ENCODE measurements around the gene LUC7L.
"Not testable (repeated sequence)": the region's sequence is repeated elsewhere in the genome, so short reads cannot be mapped to it uniquely, and the experiment has no call there.

The LUC7L gene

DNA sequence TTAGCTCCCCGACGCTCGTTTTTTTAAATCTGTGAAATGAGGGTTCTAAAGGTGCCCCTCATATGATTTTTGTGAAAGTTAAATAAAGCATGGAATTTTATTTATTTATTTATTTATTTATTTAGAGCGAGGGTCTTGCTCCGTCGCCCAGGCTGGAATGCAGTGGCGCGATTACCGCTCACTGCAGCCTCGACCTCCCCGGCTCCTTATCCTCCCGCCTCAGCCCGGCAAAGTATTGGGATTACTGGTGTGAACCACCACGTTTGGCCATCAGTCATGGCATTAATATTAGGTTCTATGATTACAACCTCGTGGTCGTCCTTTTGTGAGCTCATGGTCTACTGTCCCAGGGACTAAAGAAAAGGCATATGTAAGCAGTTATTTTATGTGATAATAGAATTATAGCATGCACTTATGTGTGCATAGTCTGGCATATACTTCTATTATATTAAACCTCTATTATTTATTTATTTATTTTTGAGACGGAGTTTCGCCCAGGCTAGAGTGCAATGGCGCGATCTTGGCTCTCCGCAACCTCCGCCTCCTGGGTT lies 557 bp upstream of the LUC7L start:
- DNase-seq (ENCODE audit: low read depth): no peak

DNA sequence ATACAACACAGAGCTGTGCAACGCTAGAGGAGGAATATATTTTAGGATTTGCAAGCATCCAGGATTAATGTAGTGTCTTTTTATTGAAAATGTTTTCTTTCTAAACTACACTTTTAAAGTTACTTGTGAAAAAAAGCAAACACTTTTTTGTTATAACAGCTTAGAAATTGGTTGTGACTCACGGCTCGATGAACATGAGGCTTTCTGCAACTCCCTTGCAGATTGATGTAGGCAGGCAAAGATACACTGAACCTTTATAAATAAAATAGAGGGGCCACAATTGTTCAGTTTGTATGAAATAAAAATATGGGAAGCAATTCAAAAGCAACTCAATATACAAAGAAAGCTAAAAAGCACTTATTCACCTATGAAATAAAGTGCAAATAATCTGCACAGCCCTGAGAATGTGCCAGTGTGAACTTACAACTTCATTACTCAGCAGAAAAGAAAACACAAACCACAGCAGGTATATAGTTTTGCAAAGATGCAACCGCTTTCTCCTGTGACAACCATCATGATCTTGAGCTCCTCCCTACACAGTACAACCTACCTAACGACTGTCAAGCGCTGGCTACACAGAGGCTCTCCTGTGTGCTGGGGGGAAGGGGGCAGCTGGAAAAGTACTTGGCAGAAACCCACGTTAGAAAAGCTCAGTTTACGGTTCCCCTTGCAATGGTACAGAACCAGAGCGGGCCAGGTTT lies 948 bp downstream of the LUC7L start:
- no peak for DNase-seq (ENCODE audit: low read depth)

DNA sequence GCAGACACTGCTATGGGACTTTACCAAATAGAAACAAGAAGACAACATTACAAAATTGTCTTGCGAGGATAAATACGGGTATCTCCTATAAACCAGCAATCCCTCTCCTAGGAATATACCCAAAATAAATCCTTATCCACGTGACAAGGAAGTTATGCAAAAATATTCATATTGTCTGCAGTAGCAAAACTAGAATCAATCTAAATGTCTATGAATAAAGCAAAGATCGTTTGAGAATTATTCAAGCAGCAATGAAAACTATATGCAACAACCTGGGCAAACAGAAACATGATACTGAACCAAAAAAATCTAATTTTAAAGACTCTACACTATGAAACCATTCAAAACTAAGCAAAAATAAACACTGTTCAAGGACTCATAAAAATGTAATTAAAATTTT lies 9.2 kb downstream of the LUC7L start:
- DNase-seq (ENCODE audit: low read depth): no peak

DNA sequence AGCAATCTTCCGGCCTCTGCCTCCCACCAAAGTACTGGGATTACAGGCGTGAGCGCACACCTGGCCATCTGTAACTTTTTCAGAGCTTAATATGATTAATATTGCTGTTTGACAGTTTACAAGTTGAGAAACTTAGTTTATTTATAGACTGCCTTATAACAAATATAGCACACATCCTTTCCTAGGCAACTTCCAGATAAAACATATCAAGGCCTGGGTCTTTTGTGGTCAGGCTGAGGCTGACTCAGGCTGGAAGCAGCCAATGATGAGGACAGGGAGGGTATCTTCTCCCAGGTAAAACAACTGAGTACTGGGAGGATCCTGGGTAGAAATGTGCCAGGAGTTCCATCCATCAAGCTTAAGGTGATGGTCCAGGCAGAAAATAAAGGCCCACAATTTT lies 16.2 kb downstream of the LUC7L start:
- DNase-seq (ENCODE audit: low read depth): no peak

DNA sequence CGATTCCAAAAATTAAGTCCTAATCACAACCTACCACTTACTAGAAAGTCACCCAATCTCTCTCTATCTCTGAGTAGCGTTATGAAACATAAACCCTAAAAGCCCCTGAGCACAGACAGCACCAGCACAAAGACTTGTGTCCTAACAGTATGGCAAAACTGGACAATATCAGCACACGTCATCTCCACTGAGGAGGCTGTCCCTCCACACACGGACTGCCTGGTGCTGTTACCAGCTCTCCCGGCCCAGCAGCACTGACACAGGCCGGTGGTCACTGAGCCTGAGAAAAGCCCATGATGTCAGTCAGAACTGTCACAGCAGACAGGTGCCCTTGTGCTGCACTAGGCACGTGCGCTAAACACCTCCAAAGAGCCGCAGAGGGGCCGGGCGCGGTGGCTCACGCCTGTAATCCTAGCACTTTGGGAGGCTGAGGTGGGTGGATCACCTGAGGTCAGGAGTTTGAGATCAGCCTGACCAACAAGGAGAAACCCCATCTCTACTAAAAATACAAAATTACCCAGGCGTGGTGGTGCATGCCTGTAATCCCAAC lies 17.5 kb downstream of the LUC7L start:
- not testable (repeated sequence) for DNase-seq (ENCODE audit: low read depth)

DNA sequence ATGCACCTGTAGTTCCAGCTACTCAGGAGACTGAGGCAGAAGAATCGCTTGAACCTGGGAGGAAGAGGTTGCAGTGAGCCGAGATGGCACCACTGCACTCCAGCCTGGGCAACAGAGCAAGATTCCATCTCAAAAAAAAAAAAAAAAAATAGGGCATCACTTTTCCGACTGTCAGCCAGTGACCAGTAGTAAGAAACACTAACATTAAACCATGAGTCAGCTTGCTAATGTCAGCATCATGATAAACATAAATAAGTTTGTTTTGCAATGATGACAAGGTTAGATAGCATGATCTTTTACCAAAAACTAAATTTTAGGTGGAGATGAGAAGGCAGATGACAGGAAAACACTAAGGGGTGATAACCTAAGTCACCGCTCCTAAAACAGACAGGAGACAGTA lies 19.9 kb downstream of the LUC7L start:
- not testable (repeated sequence) for DNase-seq (ENCODE audit: low read depth)

DNA sequence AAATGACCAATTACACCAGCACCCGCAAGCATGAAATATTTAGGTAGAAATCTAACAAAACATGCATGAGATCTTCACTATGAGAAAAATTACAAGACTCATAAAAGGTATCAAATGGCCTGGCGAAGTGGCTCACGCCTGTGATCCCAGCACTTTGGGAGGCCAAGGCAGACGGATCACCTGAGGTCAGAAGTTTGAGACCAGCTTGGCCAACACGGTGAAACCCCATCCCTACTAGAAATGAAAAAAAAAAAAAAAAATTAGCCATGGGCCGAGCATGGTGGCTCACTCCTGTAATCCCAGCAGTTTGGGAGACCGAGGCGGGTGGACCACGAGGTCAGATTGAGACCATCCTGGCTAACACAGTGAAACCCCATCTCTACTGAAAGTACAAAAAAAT lies 25.2 kb downstream of the LUC7L start:
- not testable (repeated sequence) for DNase-seq (ENCODE audit: low read depth)

DNA sequence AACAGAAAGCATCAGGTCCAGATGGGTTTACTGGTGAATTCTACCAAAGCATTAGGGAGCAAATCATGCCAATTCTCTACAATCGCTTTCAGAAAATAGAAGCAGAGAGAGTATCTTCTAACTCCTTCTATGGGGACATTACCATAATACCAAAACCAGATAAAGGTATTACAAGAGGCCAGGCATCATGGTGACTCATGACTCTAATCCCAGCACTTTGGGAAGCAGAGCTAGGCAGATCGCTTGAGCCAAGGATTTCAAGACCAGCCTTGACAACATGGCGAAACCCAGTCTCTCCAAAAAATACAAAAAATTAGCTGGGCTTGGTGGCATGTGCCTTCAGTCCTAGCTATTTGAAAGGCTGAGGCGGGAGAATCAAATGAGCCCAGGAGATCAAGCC lies 26.0 kb downstream of the LUC7L start:
- DNase-seq (ENCODE audit: low read depth): no peak

DNA sequence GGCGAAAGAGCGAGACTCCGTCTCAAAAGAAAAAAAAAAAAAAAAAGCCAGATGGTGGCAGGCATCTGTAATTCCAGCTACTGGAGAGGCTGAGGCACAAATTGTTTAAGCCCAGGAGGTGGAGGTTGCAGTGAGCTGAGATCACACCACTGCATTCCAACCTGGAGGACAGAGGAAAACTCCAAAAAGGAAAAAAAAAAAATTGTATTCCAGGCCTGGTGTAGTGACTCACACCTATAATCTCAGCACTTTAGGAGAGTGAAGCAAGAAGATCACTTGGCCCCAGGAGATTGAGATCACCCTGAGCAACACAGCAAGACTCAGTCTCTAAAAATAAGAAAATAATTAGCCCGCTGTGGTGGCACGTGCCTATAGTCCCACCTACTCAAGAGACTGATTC lies 28.9 kb downstream of the LUC7L start:
- DNase-seq (ENCODE audit: low read depth): peak; percentile 38

DNA sequence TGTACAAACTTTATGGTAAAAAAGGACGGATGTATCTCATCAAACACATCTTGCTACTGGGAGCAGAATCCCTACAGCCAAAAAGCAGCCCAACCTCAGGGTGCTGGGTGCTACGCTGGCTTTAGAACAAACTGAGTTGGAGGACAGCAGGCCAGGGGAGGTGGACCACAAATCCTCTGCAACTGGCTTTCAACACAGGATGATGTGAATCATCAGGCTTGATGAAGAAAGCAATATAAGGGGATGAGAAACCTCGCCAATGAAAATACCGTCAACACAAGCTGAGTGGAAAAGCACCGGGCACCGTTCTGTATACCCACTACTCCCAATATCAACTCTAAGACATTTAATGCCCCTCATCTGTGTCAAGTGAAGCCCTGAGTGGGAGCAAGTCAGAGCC lies 34.7 kb downstream of the LUC7L start:
- DNase-seq (ENCODE audit: low read depth): no peak

DNA sequence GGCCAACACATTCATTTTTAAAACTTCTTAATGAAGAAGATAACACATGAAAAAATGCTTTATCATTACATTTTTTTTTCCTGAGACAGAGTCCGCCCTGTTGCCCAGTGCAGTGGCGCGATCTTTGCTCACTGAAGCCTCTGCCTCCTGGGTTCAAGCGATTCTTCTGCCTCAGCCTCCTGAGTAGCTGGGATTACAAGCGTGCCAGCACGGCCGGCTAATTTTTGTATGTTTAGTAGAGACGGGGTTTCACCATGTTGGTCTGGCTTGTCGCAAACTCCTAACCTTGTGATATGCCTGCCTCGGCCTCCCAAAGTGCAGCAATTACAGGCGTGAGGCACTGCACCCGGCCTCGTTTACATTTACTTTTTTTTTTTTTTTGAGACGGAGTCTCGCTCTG lies 35.8 kb downstream of the LUC7L start:
- DNase-seq (ENCODE audit: low read depth): no peak

DNA sequence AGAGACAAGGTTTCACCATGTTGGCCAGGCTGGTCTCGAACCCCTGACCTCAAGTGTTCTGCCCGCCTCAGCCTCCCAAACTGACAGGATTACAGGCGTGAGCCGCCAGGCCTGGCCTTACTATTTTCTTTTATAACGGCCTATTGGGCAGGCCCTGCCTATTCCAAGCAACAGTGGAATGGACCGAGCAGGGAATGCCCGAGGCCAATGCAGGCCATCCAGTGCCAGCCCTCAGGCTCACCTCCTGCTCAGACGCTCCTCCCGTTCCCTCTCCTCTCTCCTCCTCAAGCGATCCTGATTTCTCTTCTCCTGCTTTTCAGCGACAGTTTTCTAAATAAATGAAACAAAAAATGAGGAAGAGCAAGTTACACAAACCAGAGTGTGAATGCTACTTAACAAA lies 36.6 kb downstream of the LUC7L start:
- no peak for DNase-seq (ENCODE audit: low read depth)

DNA sequence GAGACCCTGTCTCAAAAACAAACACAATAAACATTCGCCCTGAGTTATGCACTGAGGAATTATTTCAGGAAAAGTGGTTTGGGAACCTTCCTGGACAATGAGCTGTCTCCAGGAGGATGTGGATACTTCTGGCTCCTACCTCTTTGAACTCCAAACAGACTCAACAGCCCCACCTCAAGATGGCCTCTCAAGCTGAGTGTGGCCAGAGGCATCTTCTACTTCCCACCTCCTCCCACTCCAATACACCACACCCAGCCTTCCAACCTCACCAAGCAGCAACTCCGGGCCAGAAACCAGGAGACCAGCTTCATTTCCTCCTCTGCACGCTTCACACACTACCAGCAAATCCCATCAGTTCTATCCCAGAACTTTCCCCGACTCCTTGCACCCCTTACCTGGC lies 37.4 kb downstream of the LUC7L start:
- no peak for DNase-seq (ENCODE audit: low read depth)

DNA sequence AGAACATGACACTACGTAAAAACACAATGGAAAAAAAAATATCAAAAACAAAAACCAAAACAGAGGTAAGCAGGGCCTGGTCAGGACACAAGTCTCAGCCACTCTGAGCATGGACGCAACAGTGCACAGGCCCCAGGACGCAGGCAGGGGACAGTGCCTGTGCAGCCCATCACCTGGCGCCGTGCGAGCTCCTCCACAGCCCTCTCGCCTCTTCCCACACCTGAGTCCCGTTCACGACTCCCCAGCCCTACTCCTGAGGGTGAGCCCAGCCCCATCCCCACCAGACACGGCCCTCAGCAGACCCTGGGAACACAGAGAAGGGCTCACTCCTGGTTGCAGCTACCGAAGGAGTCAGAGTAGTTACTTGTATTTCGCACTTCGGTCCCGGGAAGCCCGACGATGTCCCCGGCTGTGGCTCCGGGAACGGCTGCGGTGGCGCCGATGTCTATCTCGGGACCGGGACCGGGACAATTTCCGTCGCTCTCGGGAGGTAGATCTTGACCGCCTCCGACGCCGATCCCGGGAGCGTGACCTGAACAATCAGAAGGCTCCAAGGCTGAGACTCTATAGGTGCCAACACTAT lies 39.6 kb downstream of the LUC7L start:
- no peak for DNase-seq (ENCODE audit: low read depth)

DNA sequence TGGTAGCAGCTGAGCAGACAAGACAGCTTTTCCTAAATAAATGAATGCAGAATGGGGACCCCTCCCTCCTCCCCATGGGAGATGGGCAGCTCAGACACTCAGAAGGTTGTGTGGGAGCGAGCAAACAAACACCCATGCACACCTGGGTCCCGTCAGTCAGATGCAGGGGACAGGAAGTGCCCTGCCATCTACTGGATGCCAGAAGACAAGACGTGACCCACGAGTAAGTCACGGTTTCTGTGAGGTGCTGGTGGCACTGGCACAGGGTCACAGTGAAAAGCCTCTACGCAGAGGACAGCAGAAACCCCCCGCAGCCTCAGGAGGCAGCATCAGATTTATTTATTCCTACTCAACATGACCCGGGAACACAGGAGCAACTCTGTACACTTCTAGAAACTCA lies 40.6 kb downstream of the LUC7L start:
- no peak for DNase-seq (ENCODE audit: low read depth)

DNA sequence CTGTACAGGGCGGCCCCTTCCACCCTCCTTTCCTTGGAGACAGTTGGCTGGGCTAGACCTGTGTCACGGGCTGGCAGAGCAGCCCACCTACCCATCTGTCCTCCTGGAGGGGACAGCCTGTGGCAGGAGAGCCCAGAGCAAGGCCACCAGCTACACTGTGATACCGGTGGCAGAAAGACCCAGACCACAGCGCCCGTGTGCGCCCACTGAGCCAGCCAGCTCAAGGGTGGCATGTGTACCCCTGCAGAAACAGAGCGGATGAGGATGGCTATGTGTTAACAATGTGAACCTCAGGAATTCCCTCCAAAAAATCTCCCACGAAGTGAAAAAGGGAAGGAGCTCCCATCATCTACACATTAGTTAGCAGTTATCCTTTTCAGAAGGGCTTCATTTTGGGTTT lies 41.9 kb downstream of the LUC7L start:
- no peak for DNase-seq (ENCODE audit: low read depth)

DNA sequence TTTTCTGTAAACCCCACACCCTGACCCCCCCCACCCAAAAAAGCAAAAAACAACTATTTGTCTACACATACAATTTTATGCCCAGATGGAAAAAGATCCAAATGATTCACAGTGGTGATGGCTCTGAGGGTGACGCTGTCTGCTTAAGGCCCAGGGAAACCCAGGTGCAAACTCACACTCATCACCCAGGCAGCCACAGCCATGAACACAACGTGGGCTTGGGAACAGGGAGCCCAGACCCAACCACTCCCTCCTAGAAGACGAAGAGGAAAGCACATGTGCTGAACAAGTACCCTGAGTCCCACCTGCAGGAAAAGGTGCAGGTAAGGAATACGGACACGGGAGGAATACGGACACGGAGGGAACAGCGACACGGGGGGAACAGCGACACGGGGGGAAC lies 43.6 kb downstream of the LUC7L start:
- no peak for DNase-seq (ENCODE audit: low read depth)

DNA sequence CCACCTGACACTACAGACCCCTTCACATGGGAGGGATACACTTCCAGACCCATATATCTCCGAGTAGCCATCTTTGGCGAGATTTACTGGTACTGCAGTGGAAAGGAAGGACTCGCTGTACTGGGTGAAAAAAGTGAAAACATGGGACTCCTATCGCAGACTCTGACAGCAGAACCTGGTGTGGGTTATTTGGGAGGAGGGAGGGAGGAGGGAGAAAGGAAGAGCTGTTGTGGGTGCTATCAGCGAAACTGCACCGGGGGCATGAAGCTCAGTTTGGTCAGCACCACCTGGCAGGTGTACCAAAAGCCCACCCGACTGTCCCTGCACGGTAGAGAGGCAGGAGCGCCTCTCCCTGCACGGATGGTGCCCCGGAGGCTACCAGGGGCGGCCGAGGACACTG lies 44.0 kb downstream of the LUC7L start:
- no peak for DNase-seq (ENCODE audit: low read depth)

DNA sequence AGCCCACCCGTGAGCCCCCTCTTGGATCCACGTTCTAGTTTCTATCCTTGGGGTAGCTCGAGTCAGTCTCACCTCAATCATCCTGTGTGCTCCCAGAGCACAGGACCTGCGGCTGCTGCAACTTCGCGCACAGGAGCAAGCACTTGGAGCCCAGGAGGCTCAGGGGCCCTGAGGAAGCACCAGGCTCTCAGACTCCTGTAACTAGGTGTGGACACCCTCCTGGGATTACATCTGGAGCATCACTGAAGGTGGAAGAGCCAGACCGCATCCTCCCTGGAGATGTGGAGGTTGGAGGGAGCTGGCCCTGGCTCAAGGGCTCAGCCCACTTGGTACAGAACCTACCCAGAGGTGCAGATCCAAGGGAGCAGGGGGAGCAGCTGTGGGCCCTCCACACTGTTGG lies 46.2 kb downstream of the LUC7L start:
- no peak for DNase-seq (ENCODE audit: low read depth)

DNA sequence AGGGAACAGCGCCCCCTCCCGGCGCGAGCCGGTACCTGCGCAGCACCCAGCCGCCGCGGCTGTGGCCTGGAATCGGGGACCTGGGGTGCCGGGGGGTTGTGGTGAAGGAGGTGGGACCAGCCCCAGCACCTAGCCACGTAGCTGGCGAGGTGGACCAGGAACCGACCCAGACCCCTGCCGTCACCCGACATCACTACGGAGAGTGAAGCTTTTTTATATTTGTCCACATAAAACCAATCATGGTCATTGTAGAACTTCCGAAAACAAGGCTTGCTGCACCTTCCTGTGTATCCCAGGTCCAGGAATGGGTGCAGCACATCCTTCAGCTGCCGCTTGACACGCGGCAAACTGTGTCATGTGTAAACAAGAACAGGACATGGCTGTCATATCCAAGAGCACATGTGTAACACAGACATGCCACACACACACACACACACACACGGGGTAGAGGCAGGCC lies 47.7 kb downstream of the LUC7L start:
- no peak for DNase-seq (ENCODE audit: low read depth)

DNA sequence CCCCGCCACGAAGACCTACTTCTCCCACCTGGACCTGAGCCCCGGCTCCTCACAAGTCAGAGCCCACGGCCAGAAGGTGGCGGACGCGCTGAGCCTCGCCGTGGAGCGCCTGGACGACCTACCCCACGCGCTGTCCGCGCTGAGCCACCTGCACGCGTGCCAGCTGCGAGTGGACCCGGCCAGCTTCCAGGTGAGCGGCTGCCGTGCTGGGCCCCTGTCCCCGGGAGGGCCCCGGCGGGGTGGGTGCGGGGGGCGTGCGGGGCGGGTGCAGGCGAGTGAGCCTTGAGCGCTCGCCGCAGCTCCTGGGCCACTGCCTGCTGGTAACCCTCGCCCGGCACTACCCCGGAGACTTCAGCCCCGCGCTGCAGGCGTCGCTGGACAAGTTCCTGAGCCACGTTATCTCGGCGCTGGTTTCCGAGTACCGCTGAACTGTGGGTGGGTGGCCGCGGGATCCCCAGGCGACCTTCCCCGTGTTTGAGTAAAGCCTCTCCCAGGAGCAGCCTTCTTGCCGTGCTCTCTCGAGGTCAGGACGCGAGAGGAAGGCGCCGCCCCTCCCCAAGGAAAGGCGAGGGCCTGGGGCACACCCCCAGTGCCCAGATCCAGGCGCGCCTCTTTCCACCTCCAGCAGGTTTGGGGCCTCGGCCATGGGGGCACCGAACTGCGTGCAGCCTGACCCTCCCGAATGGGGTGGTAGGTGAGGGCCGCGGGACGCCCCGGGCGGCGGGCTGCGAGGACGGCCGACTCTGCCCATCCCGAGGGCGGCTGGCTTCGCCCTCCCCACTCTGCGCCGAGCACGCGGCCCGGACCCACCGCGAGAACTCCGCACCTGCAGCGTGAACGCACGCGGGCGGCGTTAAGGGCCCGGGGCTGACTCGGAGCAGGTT lies 48.3 kb downstream of the LUC7L start:
- DNase-seq (ENCODE audit: low read depth): no peak

DNA sequence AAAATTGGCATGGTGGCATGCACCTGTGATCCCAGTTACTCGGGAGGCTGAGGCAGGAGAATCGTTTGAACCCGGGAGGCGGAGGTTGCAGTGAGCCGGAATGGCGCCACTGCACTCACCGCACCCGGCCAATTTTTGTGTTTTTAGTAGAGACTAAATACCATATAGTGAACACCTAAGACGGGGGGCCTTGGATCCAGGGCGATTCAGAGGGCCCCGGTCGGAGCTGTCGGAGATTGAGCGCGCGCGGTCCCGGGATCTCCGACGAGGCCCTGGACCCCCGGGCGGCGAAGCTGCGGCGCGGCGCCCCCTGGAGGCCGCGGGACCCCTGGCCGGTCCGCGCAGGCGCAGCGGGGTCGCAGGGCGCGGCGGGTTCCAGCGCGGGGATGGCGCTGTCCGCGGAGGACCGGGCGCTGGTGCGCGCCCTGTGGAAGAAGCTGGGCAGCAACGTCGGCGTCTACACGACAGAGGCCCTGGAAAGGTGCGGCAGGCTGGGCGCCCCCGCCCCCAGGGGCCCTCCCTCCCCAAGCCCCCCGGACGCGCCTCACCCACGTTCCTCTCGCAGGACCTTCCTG lies 49.1 kb downstream of the LUC7L start, which contains the start of gene HBQ1:
HBQ1 (plus strand) TSS at position 359 of the 575 bp plus-strand sequence; CDS start at position 387, 28 bp downstream.
- no peak for DNase-seq (ENCODE audit: low read depth)
